Heart left ventricle (tissue), 16 donors: ENCODE measurements around the gene ZNF292. TPM values are rescaled to one million over a fixed set of nuclear protein-coding genes. Genes with fewer than 3 reads are reported as not detected.
"Not testable (repeated sequence)": the region's sequence is repeated elsewhere in the genome, so short reads cannot be mapped to it uniquely, and the experiment has no call there.

Experiments
- ATAC-seq, 4 donors: fragments of 200-7000 bp; cut with Tn5 transposase; one replicate each; pipeline ENCODE4 v1.9.1; 2020 to 2022; ENCODE audit warnings: moderate library complexity in 4 of 4, mild to moderate bottlenecking in 3 of 4, moderate number of reproducible peaks in 1 of 4
- DNase-seq, 5 donors: peaks; one replicate each; pipeline ENCODE4 v3.0.0-alpha.2; 2020
- H3K27ac ChIP-seq, 12 donors: fragments of 200-600 bp; sonication (generic) in 4 of 12; one replicate each; pipeline versions ENCODE4 v1.5.0 to v1.8.0; 2016 to 2022; ENCODE audit warnings: mild to moderate bottlenecking in 2 of 12
- H3K27me3 ChIP-seq, 9 donors: fragments of 200-600 bp; sonication (generic) in 2 of 9; one replicate each; pipeline versions ENCODE4 v1.5.1 to v1.8.0; 2016 to 2022; ENCODE audit warnings: mild to moderate bottlenecking in 3 of 9
- H3K36me3 ChIP-seq, 9 donors: fragments of 200-600 bp; sonication (generic) in 2 of 9; one replicate each; pipeline versions ENCODE4 v1.5.0 to v1.8.0; 2018 to 2022; ENCODE audit warnings: mild to moderate bottlenecking in 2 of 9
- H3K4me1 ChIP-seq, 12 donors: fragments of 200-600 bp; sonication (generic) in 4 of 12; one replicate each; pipeline versions ENCODE4 v1.5.0 to v1.8.0; 2016 to 2022; ENCODE audit warnings: mild to moderate bottlenecking in 3 of 12
- H3K4me3 ChIP-seq, 12 donors: fragments of 200-600 bp; sonication (generic) in 4 of 12; one replicate each; pipeline versions ENCODE4 v1.5.0 to v1.8.0; 2017 to 2022; ENCODE audit warnings: mild to moderate bottlenecking in 9 of 12, moderate library complexity in 4 of 12
- H3K9me3 ChIP-seq, 12 donors: fragments of 200-600 bp; sonication (generic) in 4 of 12; one replicate each; pipeline versions ENCODE4 v1.5.0 to v1.8.0; 2016 to 2022; ENCODE audit warnings: mild to moderate bottlenecking in 1 of 12
- POLR2A ChIP-seq, 2 donors: fragments of 450-650 bp; IDR thresholded peaks; one replicate each; pipeline ENCODE4 v1.6.1; 2017; ENCODE audit warnings: antibody characterized with exemption in 2 of 2, mild to moderate bottlenecking in 2 of 2, moderate library complexity in 2 of 2
- whole genome bisulfite sequencing, 4 donors: extraction: QIAGEN DNeasy Blood & Tissue Kit in 2 of 4; methylation state at CpG; one replicate each; pipeline versions ENCODE4 v1.1.5 to v1.1.7; 2013 to 2018; 5-methylcytosine and 5-hydroxymethylcytosine counted together
- intact Hi-C, 10 donors: fragments of 100-400 bp; cut with DNase I; formaldehyde crosslinking; loops; one replicate each; pipeline versions ENCODE4 v1.11.1 to v1.14.2; 2022
- polyA plus RNA-seq, 2 donors: library from polyadenylated mRNA; stranded (reverse); fragments of 200-250 nt; gene quantifications; one replicate each; pipeline ENCODE4 v1.2.3, GENCODE V29; 2013
- total RNA-seq, 9 donors: library from RNA; depleted of rRNA in 2 of 9; stranded (reverse); fragments of >200 nt in 2 of 9; fragmentation: NEBNext Ultra II Directional in 3 of 9; extraction: Animal tissue kit (Norgen Biotek cat#: 25700) in 3 of 9; gene quantifications; one replicate each; pipeline versions ENCODE4 v1.1.0 to v1.2.4, GENCODE V29; 2016 to 2023
- TF ChIP-seq, protein P1 (sequence below), 12 donors: fragments of 200-600 bp; sonication (generic) in 4 of 12; IDR thresholded peaks; one replicate each; pipeline versions ENCODE4 v1.5.0 to v1.8.0; 2018 to 2022; ENCODE audit warnings: antibody characterized with exemption in 12 of 12, mild to moderate bottlenecking in 5 of 12
- donor health status: ischemic (EF 13 %, LVEDD 7.1; RV severe dilation, severe dysfunction).
- donor health status: healthy with polysubstance abuse.
- donor health status: DM: no; HTN: yes; CAD: no.
- donor health status: DM: no; HTN: no; CAD: no.
- donor health status: ischemic (EF 25% LVEDD 6.9; RV normal size, moderate dysfunction).
- donor health status: ischemic (EF 25% LVEDD 5.7; RV mildly dilated, moderate dysfunction).
- donor health status: healthy.
- donor health status: DM: yes; HTN: yes; CAD: no.
- donor health status: ischemic (EF 35%, LVEDD 5.7; RV mildly dilated, moderate dysfunction).
- donor health status: nonischemic (EF 11% LVEDD 7.7; RV severe dilation, severe dysfunction).
- donor health status: DM: yes; HTN: yes; CAD: no.
- donor health status: PGD.
- donor health status: ischemic (EF 29% LVEDD 5.4; RV normal size, mild dysfunction).
- donor health status: nonischemic (EF 23%, LVEDD 6.1; RV moderate dilation, normal function).

The ZNF292 gene
- total and polyA plus RNA-seq, 11 donors: 4.0 to 35.8 (median 27.4) TPM

GRCh38 chr6:87152526-87152955 lies 2.8 kb upstream of the ZNF292 start:
- no peak for ATAC-seq
- WGBS, 4 donors: 15 to 36% (median 20%) methylated on average over 21 to 22 of the region's 22 CpGs
- intact Hi-C loops: loop anchor here in 7 of 10 donors (5.0 to 10.0 kb wide), 9 partner anchors 72 to 1478 kb away; partner anchors contain the start of genes AKIRIN2 (in 2 of the 7), CFAP206 (in 2 of the 7), RARS2 (in 2 of the 7) and SLC35A1 (in 1 of the 7)
- TF ChIP-seq, protein P1, sequence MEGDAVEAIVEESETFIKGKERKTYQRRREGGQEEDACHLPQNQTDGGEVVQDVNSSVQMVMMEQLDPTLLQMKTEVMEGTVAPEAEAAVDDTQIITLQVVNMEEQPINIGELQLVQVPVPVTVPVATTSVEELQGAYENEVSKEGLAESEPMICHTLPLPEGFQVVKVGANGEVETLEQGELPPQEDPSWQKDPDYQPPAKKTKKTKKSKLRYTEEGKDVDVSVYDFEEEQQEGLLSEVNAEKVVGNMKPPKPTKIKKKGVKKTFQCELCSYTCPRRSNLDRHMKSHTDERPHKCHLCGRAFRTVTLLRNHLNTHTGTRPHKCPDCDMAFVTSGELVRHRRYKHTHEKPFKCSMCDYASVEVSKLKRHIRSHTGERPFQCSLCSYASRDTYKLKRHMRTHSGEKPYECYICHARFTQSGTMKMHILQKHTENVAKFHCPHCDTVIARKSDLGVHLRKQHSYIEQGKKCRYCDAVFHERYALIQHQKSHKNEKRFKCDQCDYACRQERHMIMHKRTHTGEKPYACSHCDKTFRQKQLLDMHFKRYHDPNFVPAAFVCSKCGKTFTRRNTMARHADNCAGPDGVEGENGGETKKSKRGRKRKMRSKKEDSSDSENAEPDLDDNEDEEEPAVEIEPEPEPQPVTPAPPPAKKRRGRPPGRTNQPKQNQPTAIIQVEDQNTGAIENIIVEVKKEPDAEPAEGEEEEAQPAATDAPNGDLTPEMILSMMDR (IDR thresholded peaks at IDR 0.05): no peak
- no peak for TF ChIP-seq POLR2A (IDR thresholded peaks at IDR 0.05)
- Histone ChIP-seq H3K36me3 (no peaks in the 10 kb centered on the region), H3K9me3 (no peaks in the 10 kb centered on the region), H3K4me1 (peaks cover 3 to 46% (median 32%) of the 10 kb centered on the region in 12 donors), H3K27me3 (no peaks in the 10 kb centered on the region), H3K4me3 (peak overlapping the region; percentile 50 to 78 (median 66)), H3K27ac (peak overlapping the region; percentile 56 to 96 (median 91))
- DNase-seq: no peak

GRCh38 chr6:87154641-87154992 lies 748 bp upstream of the ZNF292 start:
- peak overlapping the region; percentile 69 to 97 (median 86) for H3K4me3 ChIP-seq
- peak in 1 of 4 donors; percentile 54 for ATAC-seq
- H3K36me3 ChIP-seq: peaks cover 0 to 8% (median 0%) of the 10 kb centered on the region in 9 donors
- H3K4me1 ChIP-seq: peaks cover 3 to 60% (median 35%) of the 10 kb centered on the region in 12 donors
- no peak for DNase-seq
- H3K9me3 ChIP-seq: no peaks in the 10 kb centered on the region
- TF ChIP-seq, protein P1 (IDR thresholded peaks at IDR 0.05): no peak
- no peak for TF ChIP-seq POLR2A (IDR thresholded peaks at IDR 0.05)
- WGBS, 4 donors: 1 to 2% (median 1%) methylated on average over 6 of the region's 6 CpGs
- no peaks in the 10 kb centered on the region for H3K27me3 ChIP-seq
- intact Hi-C loops: loop anchor here in 7 of 10 donors (5.0 to 10.0 kb wide), 9 partner anchors 70 to 1480 kb away; partner anchors contain the start of genes AKIRIN2 (in 2 of the 7), CFAP206 (in 2 of the 7), RARS2 (in 2 of the 7) and SLC35A1 (in 1 of the 7)
- peak overlapping the region; percentile 90 to 97 (median 94) for H3K27ac ChIP-seq

- Histone ChIP-seq H3K4me1 (peaks cover 3 to 66% (median 42%) of the 10 kb centered on the region in 12 donors), H3K27me3 (no peaks in the 10 kb centered on the region), H3K36me3 (peaks cover 0 to 8% (median 0%) of the 10 kb centered on the region in 9 donors), H3K9me3 (no peaks in the 10 kb centered on the region), H3K27ac (peak overlapping the region; percentile 90 to 97 (median 94)), H3K4me3 (peak overlapping the region; percentile 69 to 97 (median 86))
- TF ChIP-seq, protein P1 (IDR thresholded peaks at IDR 0.05): no peak
- no peak for TF ChIP-seq POLR2A (IDR thresholded peaks at IDR 0.05)
- WGBS, 4 donors: 1 to 2% (median 1%) methylated on average over 39 to 43 of the region's 43 CpGs
- ATAC-seq (peak in 3 of 4 donors; percentile 10 to 24 (median 14)), DNase-seq (peak; percentile 47 to 66 (median 55))
- intact Hi-C loops: loop anchor here in 5 of 10 donors (5.0 to 10.0 kb wide), 9 partner anchors 69 to 1481 kb away; partner anchors contain the start of genes AKIRIN2 (in 2 of the 5), CFAP206 (in 2 of the 5), RARS2 (in 2 of the 5) and SLC35A1 (in 1 of the 5)
These were observed 764 bp downstream of the ZNF292 start for GRCh38 chr6:87155842-87156815.

DNA sequence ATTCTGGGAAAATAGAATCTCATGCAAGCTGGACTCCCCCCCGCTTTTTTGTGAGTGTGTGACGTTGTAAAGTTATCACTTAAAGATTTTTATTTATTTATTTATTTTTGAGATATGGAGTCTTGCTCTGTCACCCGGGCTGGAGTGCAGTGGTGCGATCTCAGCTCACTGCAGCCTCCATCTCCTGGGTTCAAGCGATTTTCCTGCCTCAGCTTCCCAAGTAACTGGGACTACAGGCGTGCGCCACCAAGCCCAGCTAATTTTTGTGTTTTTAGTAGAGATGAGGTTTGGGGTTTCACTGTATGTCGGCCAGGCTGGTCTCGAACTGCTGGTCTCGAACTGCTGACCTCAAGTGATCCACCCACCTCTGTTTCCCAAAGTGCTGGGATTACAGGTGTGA lies 2.2 kb downstream of the ZNF292 start:
- not testable (repeated sequence) for H3K9me3 ChIP-seq, ATAC-seq, DNase-seq, H3K27ac ChIP-seq, H3K36me3 ChIP-seq, H3K27me3 ChIP-seq
- peak overlapping the region in 1 of 12 donors; percentile 89 for H3K4me3 ChIP-seq
- intact Hi-C loops: loop anchor here in 5 of 10 donors (5.0 to 10.0 kb wide), 9 partner anchors 67 to 1483 kb away; partner anchors contain the start of genes AKIRIN2 (in 2 of the 5), CFAP206 (in 2 of the 5), RARS2 (in 2 of the 5) and SLC35A1 (in 1 of the 5)
- H3K4me1 ChIP-seq: peaks cover 3 to 69% (median 44%) of the 10 kb centered on the region in 12 donors
- WGBS, 4 donors: 79 to 83% (median 81%) methylated on average over 10 of the region's 10 CpGs
